ENCODE results near the gene ANKRD44. TPM values are rescaled to one million over a fixed set of nuclear protein-coding genes. Genes with fewer than 3 reads are reported as not detected.

The ANKRD44 gene
- total RNA-seq, 4 donors from 2014 or later = 1.8 to 6.3 (median 3.0) TPM

- Histone ChIP-seq H3K9me3 (no peaks in the 10 kb centered on the region), H3K36me3 (no peaks in the 10 kb centered on the region), H3K4me1 (peaks cover 18 to 22% of the 10 kb centered on the region in 2 donors), H3K27ac (no peak overlapping the region), H3K4me3 (no peak overlapping the region), H3K27me3 (no peaks in the 10 kb centered on the region)
- DNase-seq = no peak
- TF ChIP-seq CTCF (IDR thresholded peaks at IDR 0.05 in 4 of 5, conservative IDR thresholded peaks at IDR 0.05 in 1 of 5) (no peak), POLR2A (IDR thresholded peaks at IDR 0.05) (no peak)
- no peak for ATAC-seq
- in situ Hi-C loops (cut with MboI; ENCODE audit: low sequenced_read_pairs in 4 of 4) = no loop called here
- intact Hi-C loops (cut with DNase I; ENCODE audit: low total_unique reads) = loop anchor here (5.0 kb wide), 1 partner anchor 58 kb away; the partner anchor contains the start of gene PGAP1
Observed at GRCh38 chr2:196984903-196985302, 325.7 kb downstream of the ANKRD44 start.

- Histone ChIP-seq H3K9me3 (no peaks in the 10 kb centered on the region), H3K36me3 (no peaks in the 10 kb centered on the region), H3K27ac (no peak overlapping the region), H3K27me3 (no peaks in the 10 kb centered on the region), H3K4me3 (no peak overlapping the region), H3K4me1 (peaks cover 16 to 20% of the 10 kb centered on the region in 2 donors)
- in situ Hi-C loops (cut with MboI; ENCODE audit: low sequenced_read_pairs in 4 of 4) (no loop called here), intact Hi-C loops (cut with DNase I; ENCODE audit: low total_unique reads) (no loop called here)
- DNase-seq (no peak), ATAC-seq (no peak)
- no peak for TF ChIP-seq POLR2A (IDR thresholded peaks at IDR 0.05)
Observed at GRCh38 chr2:196983934-196984333, 326.6 kb downstream of the ANKRD44 start.

- intact Hi-C loops (cut with DNase I; ENCODE audit: low total_unique reads) = no loop called here
- Histone ChIP-seq H3K4me1 (no peaks in the 10 kb centered on the region), H3K36me3 (no peaks in the 10 kb centered on the region), H3K9me3 (no peaks in the 10 kb centered on the region), H3K27me3 (no peaks in the 10 kb centered on the region), H3K4me3 (no peak overlapping the region), H3K27ac (no peak overlapping the region)
- in situ Hi-C loops (cut with MboI; ENCODE audit: low sequenced_read_pairs in 4 of 4) = no loop called here
- DNase-seq (no peak), ATAC-seq (no peak)
- TF ChIP-seq CTCF (IDR thresholded peaks at IDR 0.05 in 4 of 5, conservative IDR thresholded peaks at IDR 0.05 in 1 of 5) = no peak
- no peak for TF ChIP-seq POLR2A (IDR thresholded peaks at IDR 0.05)
Observed at GRCh38 chr2:196980473-196980872, 330.1 kb downstream of the ANKRD44 start.

- in situ Hi-C loops (cut with MboI; ENCODE audit: low sequenced_read_pairs in 4 of 4) (no loop called here), intact Hi-C loops (cut with DNase I; ENCODE audit: low total_unique reads) (no loop called here)
- ATAC-seq (no peak), DNase-seq (no peak)
- no peaks in the 10 kb centered on the region for H3K27me3 ChIP-seq
- H3K4me3 ChIP-seq = no peak overlapping the region
- no peaks in the 10 kb centered on the region for H3K4me1 ChIP-seq
- TF ChIP-seq POLR2A (IDR thresholded peaks at IDR 0.05) (no peak), CTCF (IDR thresholded peaks at IDR 0.05 in 4 of 5, conservative IDR thresholded peaks at IDR 0.05 in 1 of 5) (no peak)
- H3K27ac ChIP-seq = no peak overlapping the region
- no peaks in the 10 kb centered on the region for H3K9me3 ChIP-seq
- no peaks in the 10 kb centered on the region for H3K36me3 ChIP-seq
Observed at GRCh38 chr2:196980001-196980400, 330.6 kb downstream of the ANKRD44 start.

GRCh38 chr2:196977507-196977906 is 333.1 kb downstream of the ANKRD44 start:
- Histone ChIP-seq H3K4me3 (no peak overlapping the region), H3K27me3 (no peaks in the 10 kb centered on the region), H3K27ac (no peak overlapping the region), H3K4me1 (no peaks in the 10 kb centered on the region), H3K9me3 (no peaks in the 10 kb centered on the region), H3K36me3 (no peaks in the 10 kb centered on the region)
- ATAC-seq (no peak), DNase-seq (no peak)
- intact Hi-C loops (cut with DNase I; ENCODE audit: low total_unique reads) (no loop called here), in situ Hi-C loops (cut with MboI; ENCODE audit: low sequenced_read_pairs in 4 of 4) (no loop called here)
- no peak for TF ChIP-seq CTCF (IDR thresholded peaks at IDR 0.05 in 4 of 5, conservative IDR thresholded peaks at IDR 0.05 in 1 of 5)
- no peak for TF ChIP-seq POLR2A (IDR thresholded peaks at IDR 0.05)

Data from gastrocnemius medialis (tissue), 4 donors.